MM.1S (cell line): ENCODE results near the gene AK8.

ENCODE experiments used
- DNase-seq: peaks from one replicate; pipeline ENCODE4 v3.0.0-alpha.2; 2015
- H2AFZ ChIP-seq: fragments of 300-600 bp; sonication (generic); 2 replicates; pipeline ENCODE4 v1.6.0; 2016; ENCODE audit warnings: antibody characterized with exemption, low read length
- H3F3A ChIP-seq: fragments of 300-600 bp; sonication (generic); 2 replicates; pipeline ENCODE4 v1.6.1; 2016; ENCODE audit warnings: mild to moderate bottlenecking, antibody characterized with exemption, low read length, moderate library complexity, mixed read lengths; ENCODE audit not compliant: insufficient read depth
- H3K27ac ChIP-seq: fragments of 300-600 bp; sonication (generic); 2 replicates; pipeline ENCODE4 v1.5.1; 2016; ENCODE audit warnings: mild to moderate bottlenecking, low read length
- H3K27me3 ChIP-seq: fragments of 300-600 bp; sonication (generic); replicated peaks from 2 replicates; pipeline ENCODE4 v1.6.0; 2016; ENCODE audit warnings: low read length; ENCODE audit not compliant: insufficient read depth
- H3K36me3 ChIP-seq: fragments of 300-600 bp; sonication (generic); replicated peaks from 2 replicates; pipeline ENCODE4 v1.6.1; 2016; ENCODE audit warnings: mild to moderate bottlenecking, low read length, mixed read lengths; ENCODE audit not compliant: insufficient read depth
- H3K4me1 ChIP-seq: fragments of 300-600 bp; sonication (generic); 2 replicates; pipeline ENCODE4 v1.6.1; 2016; ENCODE audit warnings: low read length, mixed read lengths
- H3K4me2 ChIP-seq: fragments of 300-600 bp; sonication (generic); 2 replicates; pipeline ENCODE4 v1.6.0; 2016; ENCODE audit warnings: low read depth, low read length
- H3K4me3 ChIP-seq: fragments of 300-600 bp; sonication (generic); 2 replicates; pipeline ENCODE4 v1.5.1; 2016; ENCODE audit warnings: low read length, mixed read lengths
- H3K79me2 ChIP-seq: fragments of 300-600 bp; sonication (generic); 2 replicates; pipeline ENCODE4 v1.6.1; 2016; ENCODE audit warnings: mixed run types, low read length, mixed read lengths
- H3K9ac ChIP-seq: fragments of 300-600 bp; sonication (generic); 2 replicates; pipeline ENCODE4 v1.6.1; 2016; ENCODE audit warnings: low read length, mixed read lengths
- H3K9me2 ChIP-seq: fragments of 300-600 bp; sonication (generic); replicated peaks from 2 replicates; pipeline ENCODE4 v1.6.1; 2016; ENCODE audit warnings: mild to moderate bottlenecking, low read length, mixed read lengths; ENCODE audit not compliant: insufficient read depth
- H3K9me3 ChIP-seq: fragments of 300-600 bp; sonication (generic); replicated peaks from 2 replicates; pipeline ENCODE4 v1.6.1; 2016; ENCODE audit warnings: mild to moderate bottlenecking, low read length, mixed read lengths; ENCODE audit not compliant: insufficient read depth
- H4K20me1 ChIP-seq: fragments of 300-600 bp; sonication (generic); 2 replicates; pipeline ENCODE4 v1.6.1; 2016; ENCODE audit warnings: mild to moderate bottlenecking, low read length, moderate library complexity, mixed read lengths; ENCODE audit not compliant: insufficient read depth
- CTCF ChIP-seq: fragments of 300-600 bp; sonication (generic); IDR thresholded peaks from 2 replicates; pipeline ENCODE4 v1.5.1; 2016; ENCODE audit warnings: antibody characterized with exemption, low read length, mixed read lengths
- EZH2 ChIP-seq: fragments of 300-600 bp; sonication (generic); optimal IDR thresholded peaks from 2 replicates; pipeline ENCODE3; 2017; ENCODE audit warnings: low read depth, mild to moderate bottlenecking, antibody characterized with exemption, low read length, mixed read lengths
- EZH2phosphoT487 ChIP-seq: fragments of 300-600 bp; sonication (generic); IDR thresholded peaks from 2 replicates; pipeline ENCODE4 v1.6.1; 2018; ENCODE audit warnings: antibody characterized with exemption, low read length

The AK8 gene

GRCh38 chr9:132757016-132757415 lies 121.1 kb downstream of the AK8 start:
- no peaks in the 10 kb centered on the region for H3K9me3 ChIP-seq
- no peak overlapping the region for H3K27ac ChIP-seq
- no peaks in the 10 kb centered on the region for H4K20me1 ChIP-seq
- no peaks in the 10 kb centered on the region for H3K79me2 ChIP-seq
- H3K4me1 ChIP-seq, result no peaks in the 10 kb centered on the region
- no peaks in the 10 kb centered on the region for H3K9me2 ChIP-seq
- H3K9ac ChIP-seq, result no peak overlapping the region
- no peak overlapping the region for H2AFZ ChIP-seq
- TF ChIP-seq CTCF, result no peak
- TF ChIP-seq EZH2, result no peak
- no peak for TF ChIP-seq EZH2phosphoT487
- no peaks in the 10 kb centered on the region for H3K36me3 ChIP-seq
- H3K4me2 ChIP-seq, result no peak overlapping the region
- H3K4me3 ChIP-seq, result no peak overlapping the region
- no peak for DNase-seq
- peaks cover 98% of the 10 kb centered on the region for H3K27me3 ChIP-seq
- no peaks in the 10 kb centered on the region for H3F3A ChIP-seq

GRCh38 chr9:132756214-132756845 lies 121.8 kb downstream of the AK8 start:
- Histone ChIP-seq H3K9me2 (no peaks in the 10 kb centered on the region), H3K4me1 (no peaks in the 10 kb centered on the region), H3K4me2 (no peak overlapping the region), H4K20me1 (no peaks in the 10 kb centered on the region), H3K36me3 (no peaks in the 10 kb centered on the region), H3F3A (no peaks in the 10 kb centered on the region), H3K4me3 (no peak overlapping the region), H3K79me2 (no peaks in the 10 kb centered on the region), H2AFZ (no peak overlapping the region), H3K27me3 (peaks cover 97% of the 10 kb centered on the region), H3K9ac (no peak overlapping the region), H3K9me3 (no peaks in the 10 kb centered on the region), H3K27ac (no peak overlapping the region)
- DNase-seq, result no peak
- TF ChIP-seq CTCF (no peak), EZH2phosphoT487 (no peak; the same call in 1 of the 2 replicates), EZH2 (no peak)

- TF ChIP-seq CTCF, result no peak
- TF ChIP-seq EZH2, result no peak
- no peak for TF ChIP-seq EZH2phosphoT487
- no peaks in the 10 kb centered on the region for H3K9me3 ChIP-seq
- no peak overlapping the region for H3K9ac ChIP-seq
- no peaks in the 10 kb centered on the region for H3K79me2 ChIP-seq
- no peak overlapping the region for H3K27ac ChIP-seq
- no peak overlapping the region for H3K4me3 ChIP-seq
- no peaks in the 10 kb centered on the region for H3K4me1 ChIP-seq
- H3K36me3 ChIP-seq, result no peaks in the 10 kb centered on the region
- DNase-seq, result no peak
- no peaks in the 10 kb centered on the region for H4K20me1 ChIP-seq
- no peak overlapping the region for H3K4me2 ChIP-seq
- H3K27me3 ChIP-seq, result peaks cover 98% of the 10 kb centered on the region
- H3F3A ChIP-seq, result no peaks in the 10 kb centered on the region
- H2AFZ ChIP-seq, result no peak overlapping the region
- H3K9me2 ChIP-seq, result no peaks in the 10 kb centered on the region
Measured at GRCh38 chr9:132755096-132755495, 123.0 kb downstream of the AK8 start.
